B cell (primary cell): Measurements from ENCODE around the gene GALNT17.

Experiments
- EZH2 ChIP-seq: IDR thresholded peaks from 2 replicates; pipeline ENCODE4 v1.6.1; 2012; ENCODE audit warnings: borderline replicate concordance, low read depth, mild to moderate bottlenecking, moderate library complexity, low read length; ENCODE audit not compliant: insufficient read depth, poor library complexity, severe bottlenecking
- TF ChIP-seq, protein P1 (sequence below): fragments of 200-600 bp; IDR thresholded peaks from one replicate; pipeline ENCODE4 v1.8.0; 2022; ENCODE audit warnings: antibody characterized with exemption, mild to moderate bottlenecking

DNA sequence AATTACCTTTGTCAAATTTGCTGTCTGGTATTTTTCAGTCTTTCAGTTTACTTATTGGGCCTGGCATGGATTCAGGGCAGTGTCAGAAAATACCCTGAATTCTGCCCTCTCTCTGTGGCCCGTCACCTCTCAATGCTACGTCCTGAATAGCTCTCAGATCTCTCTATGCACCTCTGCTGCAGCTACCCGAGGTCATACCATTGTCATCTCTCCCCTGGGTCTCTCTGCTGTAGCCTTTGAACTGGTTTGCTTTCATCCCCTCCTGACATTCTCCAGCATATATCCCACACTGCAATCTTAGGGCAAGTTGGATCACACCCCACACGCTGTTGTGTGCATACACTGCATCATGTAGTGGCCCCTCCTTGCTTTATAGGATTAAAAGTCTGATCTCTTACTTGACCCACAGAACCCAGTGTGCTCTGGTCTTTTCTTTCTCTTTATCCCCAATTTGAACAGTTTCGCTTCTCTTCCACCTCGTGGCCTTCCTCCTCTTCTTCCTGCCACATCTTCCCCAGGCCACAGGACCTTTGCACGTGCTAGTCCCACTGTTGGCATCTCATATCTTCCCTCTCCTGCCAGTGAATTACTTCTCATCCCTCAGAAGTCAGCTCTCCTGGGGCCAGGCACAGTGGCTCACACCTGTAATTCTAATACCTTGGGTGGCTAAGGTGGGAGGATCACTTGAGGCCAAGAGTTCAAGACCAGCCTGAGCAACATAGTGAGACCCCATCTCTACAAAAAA is 372.9 kb downstream of the GALNT17 start:
- no peak for TF ChIP-seq EZH2
- TF ChIP-seq, protein P1, sequence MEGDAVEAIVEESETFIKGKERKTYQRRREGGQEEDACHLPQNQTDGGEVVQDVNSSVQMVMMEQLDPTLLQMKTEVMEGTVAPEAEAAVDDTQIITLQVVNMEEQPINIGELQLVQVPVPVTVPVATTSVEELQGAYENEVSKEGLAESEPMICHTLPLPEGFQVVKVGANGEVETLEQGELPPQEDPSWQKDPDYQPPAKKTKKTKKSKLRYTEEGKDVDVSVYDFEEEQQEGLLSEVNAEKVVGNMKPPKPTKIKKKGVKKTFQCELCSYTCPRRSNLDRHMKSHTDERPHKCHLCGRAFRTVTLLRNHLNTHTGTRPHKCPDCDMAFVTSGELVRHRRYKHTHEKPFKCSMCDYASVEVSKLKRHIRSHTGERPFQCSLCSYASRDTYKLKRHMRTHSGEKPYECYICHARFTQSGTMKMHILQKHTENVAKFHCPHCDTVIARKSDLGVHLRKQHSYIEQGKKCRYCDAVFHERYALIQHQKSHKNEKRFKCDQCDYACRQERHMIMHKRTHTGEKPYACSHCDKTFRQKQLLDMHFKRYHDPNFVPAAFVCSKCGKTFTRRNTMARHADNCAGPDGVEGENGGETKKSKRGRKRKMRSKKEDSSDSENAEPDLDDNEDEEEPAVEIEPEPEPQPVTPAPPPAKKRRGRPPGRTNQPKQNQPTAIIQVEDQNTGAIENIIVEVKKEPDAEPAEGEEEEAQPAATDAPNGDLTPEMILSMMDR = no peak
